HepG2 (cell line): Measurements from ENCODE around the gene DLG2. TPM values are rescaled to one million over a fixed set of nuclear protein-coding genes. Genes with fewer than 3 reads are reported as not detected.

Source experiments
- ATAC-seq: fragments of 200-7000 bp; cut with Tn5 transposase; 3 replicates; pipeline ENCODE4 v1.9.1; 2020; ENCODE audit warnings: mild to moderate bottlenecking, moderate library complexity
- BruUV-seq: library from RNA; stranded (reverse); fragments of 400-500 nt; replicated peaks from 2 replicates; lab custom pipeline; 2021; lab: Mats Ljungman, UMichigan
- CTCF ChIA-PET: fragments of 300-600 bp; formaldehyde crosslinking; extraction: SDS; loops from one replicate; lab custom pipeline; 2021; ENCODE audit warnings: low total read pairs, inconsistent platforms, low intra/inter-chr PET ratio; lab: Yijun Ruan, JAX
- POLR2A ChIA-PET: fragments of 350-600 bp; sonication (Branson Sonifier 250); formaldehyde crosslinking; loops from one replicate; lab custom pipeline; 2020; ENCODE audit warnings: antibody characterized with exemption, inconsistent platforms; lab: Yijun Ruan, JAX
- DNase-seq: peaks from one replicate; pipeline ENCODE4 v3.0.0-alpha.2; 2015; ENCODE audit warnings: low spot score
- FAIRE-seq: peaks from 3 replicates; lab custom pipeline; 2011; peaks lifted over from hg19 to GRCh38; lab: Jason Lieb, UNC
- H2AFZ ChIP-seq: one replicate; pipeline ENCODE4 v1.6.1; 2011; ENCODE audit warnings: low read length, inconsistent platforms
- H3K27ac ChIP-seq: fragments of 300-600 bp; 3 replicates; pipeline ENCODE4 v1.8.0; 2011; ENCODE audit warnings: mixed run types, mild to moderate bottlenecking, mixed read lengths, low read length, inconsistent platforms; ENCODE audit not compliant: insufficient read depth; ENCODE audit errors: extremely low read length
- H3K27me3 ChIP-seq, 2 experiments: fragments of 200-600 bp in 1 of 2; 2 replicates in 1 of 2; 3 replicates in 1 of 2; pipeline versions ENCODE4 v1.6.0 to v1.8.0; 2011; ENCODE audit warnings: low read length in 2 of 2, mild to moderate bottlenecking in 2 of 2, moderate library complexity in 2 of 2, inconsistent platforms in 1 of 2; ENCODE audit not compliant: insufficient read depth in 2 of 2, control insufficient read depth in 1 of 2
- H3K36me3 ChIP-seq, 2 experiments: fragments of 200-600 bp in 1 of 2; replicated peaks in 1 of 2; 2 replicates in 1 of 2; 3 replicates in 1 of 2; pipeline versions ENCODE4 v1.5.1 to v1.8.0; 2011; ENCODE audit warnings: low read length in 2 of 2, inconsistent platforms in 1 of 2; ENCODE audit not compliant: insufficient read depth in 2 of 2, control insufficient read depth in 1 of 2
- H3K4me1 ChIP-seq: 2 replicates; pipeline ENCODE4 v1.5.1; 2012; ENCODE audit warnings: low read length, inconsistent platforms; ENCODE audit not compliant: insufficient read depth
- H3K4me2 ChIP-seq: 2 replicates; pipeline ENCODE4 v1.6.0; 2011; ENCODE audit warnings: low read depth, low read length, inconsistent platforms
- H3K4me3 ChIP-seq, 3 experiments: fragments of 200-600 bp in 1 of 3; sonication (generic), shearing (Covaris generic) in 1 of 3; replicated peaks in 1 of 3; 2 replicates each; pipeline ENCODE4 v1.5.1; 2011 to 2016; ENCODE audit warnings: low read length in 3 of 3, inconsistent platforms in 2 of 3, low read depth in 2 of 3, mild to moderate bottlenecking in 2 of 3, control low read depth in 1 of 3, mixed read lengths in 1 of 3; ENCODE audit not compliant: insufficient read depth in 1 of 3
- H3K79me2 ChIP-seq: one replicate; pipeline ENCODE4 v1.6.1; 2011; ENCODE audit warnings: low read length, inconsistent platforms; ENCODE audit not compliant: insufficient read depth
- H3K9ac ChIP-seq: 2 replicates; pipeline ENCODE4 v1.6.0; 2011; ENCODE audit warnings: mild to moderate bottlenecking, low read depth, low read length, inconsistent platforms; ENCODE audit not compliant: insufficient read depth
- H3K9me3 ChIP-seq: 2 replicates; pipeline ENCODE4 v1.5.1; 2012; ENCODE audit warnings: mild to moderate bottlenecking, low read length
- H4K20me1 ChIP-seq: 2 replicates; pipeline ENCODE4 v1.6.0; 2011; ENCODE audit warnings: inconsistent platforms, mild to moderate bottlenecking, low read length, moderate library complexity; ENCODE audit not compliant: insufficient read depth
- ARID2 ChIP-seq: sonication (generic); formaldehyde crosslinking; IDR thresholded peaks from 2 replicates; pipeline ENCODE4 v1.8.1; 2022; ENCODE audit warnings: mild to moderate bottlenecking, missing genetic modification reagents, borderline replicate concordance
- ATF7-NPFF ChIP-seq: sonication (generic); formaldehyde crosslinking; IDR thresholded peaks from 2 replicates; pipeline ENCODE4 v1.8.1; 2023; ENCODE audit warnings: mild to moderate bottlenecking, low read depth, missing genetic modification reagents, moderate library complexity
- DDIT3 ChIP-seq: sonication (generic); formaldehyde crosslinking; IDR thresholded peaks from 2 replicates; pipeline ENCODE4 v1.4.0; 2020; ENCODE audit warnings: mild to moderate bottlenecking, missing genetic modification reagents
- HNF1A ChIP-seq, 2 experiments: sonication (generic) in 1 of 2; formaldehyde crosslinking in 1 of 2; IDR thresholded peaks; 2 replicates each; pipeline versions ENCODE4 v1.4.0 to v1.6.1; 2016 to 2020; ENCODE audit warnings: borderline replicate concordance in 1 of 2, low read depth in 1 of 2, mild to moderate bottlenecking in 1 of 2, missing genetic modification reagents in 1 of 2
- SAFB2 ChIP-seq: sonication (generic); formaldehyde crosslinking; IDR thresholded peaks from 2 replicates; pipeline ENCODE4 v1.5.1; 2020; ENCODE audit warnings: missing genetic modification reagents, low read depth, mild to moderate bottlenecking, borderline replicate concordance
- ZBTB7B ChIP-seq: sonication (generic); formaldehyde crosslinking; IDR thresholded peaks from 2 replicates; pipeline ENCODE4 v1.4.0; 2020; ENCODE audit warnings: missing genetic modification reagents
- ZBTB8A ChIP-seq: sonication (generic); formaldehyde crosslinking; IDR thresholded peaks from 2 replicates; pipeline ENCODE4 v1.4.0; 2020; ENCODE audit warnings: mild to moderate bottlenecking, low read depth, missing genetic modification reagents, borderline replicate concordance
- ZNF263 ChIP-seq: sonication (generic); formaldehyde crosslinking; IDR thresholded peaks from 2 replicates; pipeline ENCODE4 v1.4.0; 2020; ENCODE audit warnings: missing genetic modification reagents
- ZNF30 ChIP-seq: sonication (generic); formaldehyde crosslinking; IDR thresholded peaks from 2 replicates; pipeline ENCODE4 v1.5.0; 2020; ENCODE audit warnings: mild to moderate bottlenecking, missing genetic modification reagents
- ZNF337 ChIP-seq: sonication (generic); formaldehyde crosslinking; IDR thresholded peaks from 2 replicates; pipeline ENCODE4 v1.5.1; 2020; ENCODE audit warnings: missing genetic modification reagents, low read depth, mild to moderate bottlenecking, borderline replicate concordance
- ZNF563 ChIP-seq: sonication (generic); formaldehyde crosslinking; IDR thresholded peaks from 2 replicates; pipeline ENCODE4 v1.8.0; 2022; ENCODE audit warnings: mild to moderate bottlenecking, moderate library complexity, missing genetic modification reagents
- ZNF652 ChIP-seq: IDR thresholded peaks from 2 replicates; pipeline ENCODE4 v1.6.1; 2016; ENCODE audit warnings: low read depth, borderline replicate concordance
- WGBS: methylation state at CpG from one replicate; pipeline ENCODE4 v1.1.6; 2017; ENCODE audit warnings: low lambda C conversion rate; 5-methylcytosine and 5-hydroxymethylcytosine counted together
- in situ Hi-C: cut with HindIII; loops from 2 replicates; pipeline ENCODE4 v1.10.0; 2017; ENCODE audit warnings: low pct_unique_long_range_greater_than_20kb; ENCODE audit not compliant: extremely low pct_ligation_motif_present
- intact Hi-C: fragments of 100-400 bp; cut with micrococcal nuclease; formaldehyde crosslinking; loops from one replicate; pipeline ENCODE4 v1.10.0; 2022; ENCODE audit not compliant: unreplicated experiment
- polyA plus RNA-seq, 8 experiments: library from polyadenylated mRNA; depleted of rRNA in 3 of 8; stranded (reverse) in 7 of 8; unstranded in 1 of 8; fragments of >200 nt; fragmentation: Illumina TruSeq in 4 of 8; extraction: Trizol in 4 of 8; gene quantifications; 2 replicates each; pipeline versions ENCODE4 v1.2.1 to v1.2.3, GENCODE V29; 2011 to 2016; ENCODE audit warnings: low read depth in 4 of 8, missing spikeins in 1 of 8, mixed read lengths in 1 of 8; ENCODE audit not compliant: insufficient read depth in 1 of 8
- total RNA-seq, 5 experiments: library from RNA; depleted of rRNA; stranded (reverse); fragments of >200 nt; fragmentation: Illumina TruSeq; extraction: Trizol; gene quantifications; 2 replicates each; pipeline ENCODE4 v1.2.3, GENCODE V29; 2016; ENCODE audit warnings: low read depth in 1 of 5

The DLG2 gene
- total and polyA plus RNA-seq, 2 of the 13 experiments (the other 11 are each of a cell fraction or from before 2014, with no cell fraction given), result 0.46 to 1.0 TPM

- FAIRE-seq, result no peak
- no peaks in the 10 kb centered on the region for H4K20me1 ChIP-seq
- H3K4me1 ChIP-seq, result no peaks in the 10 kb centered on the region
- no peak for TF ChIP-seq ZNF563 (CRISPR knock-in tag)
- TF ChIP-seq ZBTB8A (CRISPR knock-in tag), result no peak
- TF ChIP-seq, all 625 proteins: peak for 0
- no peak overlapping the region for H3K27ac ChIP-seq
- no peaks in the 10 kb centered on the region for H3K27me3 ChIP-seq
- H3K79me2 ChIP-seq, result no peaks in the 10 kb centered on the region
- H3K36me3 ChIP-seq, result no peaks in the 10 kb centered on the region
- no peaks in the 10 kb centered on the region for H3K9me3 ChIP-seq
- no peak overlapping the region for H3K4me3 ChIP-seq
- no peak for DNase-seq
- POLR2A ChIA-PET, result no interaction called here
- no peak for ATAC-seq
- WGBS, result 45% methylated on average over 3 of the region's 3 CpGs
- intact Hi-C loops (no loop called here), in situ Hi-C loops (no loop called here)
- no peak overlapping the region for H2AFZ ChIP-seq
- H3K4me2 ChIP-seq, result no peak overlapping the region
- CTCF ChIA-PET, result no interaction called here
- no peak overlapping the region for H3K9ac ChIP-seq
- BruUV-seq, result no TSS peak
Observed at GRCh38 chr11:84130646-84131427, 1496.3 kb downstream of the DLG2 start.

- FAIRE-seq, result no peak
Observed at GRCh38 chr11:84129961-84130576, 1497.1 kb downstream of the DLG2 start.

More at GRCh38 chr11:84129961-84130576, 1497.1 kb downstream of the DLG2 start:
- Histone ChIP-seq H3K4me2 (no peak overlapping the region), H2AFZ (no peak overlapping the region), H3K9ac (no peak overlapping the region), H4K20me1 (no peaks in the 10 kb centered on the region), H3K27ac (no peak overlapping the region), H3K4me3 (no peak overlapping the region), H3K4me1 (no peaks in the 10 kb centered on the region), H3K79me2 (no peaks in the 10 kb centered on the region), H3K9me3 (no peaks in the 10 kb centered on the region), H3K27me3 (no peaks in the 10 kb centered on the region), H3K36me3 (no peaks in the 10 kb centered on the region)
- no peak for DNase-seq
- no peak for TF ChIP-seq SAFB2 (CRISPR knock-in tag)
- TF ChIP-seq ZBTB7B, result no peak
- TF ChIP-seq ZNF337 (CRISPR knock-in tag), result no peak
- TF ChIP-seq DDIT3 (CRISPR knock-in tag), result no peak
- TF ChIP-seq ZNF263 (CRISPR knock-in tag), result no peak
- no peak for TF ChIP-seq ZNF652
- no peak for TF ChIP-seq ARID2 (CRISPR knock-in tag)
- TF ChIP-seq ZNF30 (CRISPR knock-in tag), result no peak
- no peak for TF ChIP-seq HNF1A (IDR thresholded peaks at IDR 0.05; ENCODE audit: low read depth)
- no peak for TF ChIP-seq HNF1A (CRISPR knock-in tag; IDR thresholded peaks at IDR 0.05; ENCODE audit: borderline replicate concordance)
- no peak for TF ChIP-seq ATF7-NPFF
- no peak for ATAC-seq
- no TSS peak for BruUV-seq
- 41% methylated on average over 2 of the region's 2 CpGs for WGBS
- intact Hi-C loops, result no loop called here
- ChIA-PET CTCF (no interaction called here), POLR2A (no interaction called here)
- in situ Hi-C loops, result no loop called here
